Activated CD4-positive, alpha-beta T cell treated with anti-CD3 and anti-CD28 coated beads, Interleukin-2, amount 10 ng/mL, durations not matched to agents 24 days and 14 days (primary cell): Measurements from ENCODE around the gene M1AP. TPM values are rescaled to one million over a fixed set of nuclear protein-coding genes. Genes with fewer than 3 reads are reported as not detected.
A peak's percentile ranks its signal among the peaks of the same experiment; 100 is the strongest.

Source experiments
- DNase-seq: peaks from one replicate; pipeline ENCODE4 v3.0.0; 2022
- H3K27ac Mint-ChIP-seq: one replicate; pipeline ENCODE4 v1.8.0; 2022; ENCODE audit warnings: mild to moderate bottlenecking, mixed read lengths
- H3K27me3 Mint-ChIP-seq: one replicate; pipeline ENCODE4 v1.8.0; 2022; ENCODE audit warnings: mixed read lengths
- H3K36me3 Mint-ChIP-seq: one replicate; pipeline ENCODE4 v1.8.0; 2022; ENCODE audit warnings: low read depth, mild to moderate bottlenecking, mixed read lengths
- H3K4me1 Mint-ChIP-seq: one replicate; pipeline ENCODE4 v1.8.0; 2021; ENCODE audit warnings: mixed read lengths
- H3K4me3 Mint-ChIP-seq: one replicate; pipeline ENCODE4 v1.8.0; 2022; ENCODE audit warnings: mild to moderate bottlenecking, moderate library complexity, mixed read lengths
- H3K9me3 Mint-ChIP-seq: one replicate; pipeline ENCODE4 v1.8.0; 2021; ENCODE audit warnings: mixed read lengths
- intact Hi-C: fragments of 100-400 bp; cut with micrococcal nuclease; formaldehyde crosslinking; loops from one replicate; pipeline ENCODE4 v1.15.1; 2023
- total RNA-seq: library from RNA; stranded (reverse); gene quantifications from 2 replicates; pipeline ENCODE4 v1.2.3, GENCODE V29; 2022

Gene M1AP, protein sequence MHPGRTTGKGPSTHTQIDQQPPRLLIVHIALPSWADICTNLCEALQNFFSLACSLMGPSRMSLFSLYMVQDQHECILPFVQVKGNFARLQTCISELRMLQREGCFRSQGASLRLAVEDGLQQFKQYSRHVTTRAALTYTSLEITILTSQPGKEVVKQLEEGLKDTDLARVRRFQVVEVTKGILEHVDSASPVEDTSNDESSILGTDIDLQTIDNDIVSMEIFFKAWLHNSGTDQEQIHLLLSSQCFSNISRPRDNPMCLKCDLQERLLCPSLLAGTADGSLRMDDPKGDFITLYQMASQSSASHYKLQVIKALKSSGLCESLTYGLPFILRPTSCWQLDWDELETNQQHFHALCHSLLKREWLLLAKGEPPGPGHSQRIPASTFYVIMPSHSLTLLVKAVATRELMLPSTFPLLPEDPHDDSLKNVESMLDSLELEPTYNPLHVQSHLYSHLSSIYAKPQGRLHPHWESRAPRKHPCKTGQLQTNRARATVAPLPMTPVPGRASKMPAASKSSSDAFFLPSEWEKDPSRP
- not detected in 2 replicates for total RNA-seq

GRCh38 chr2:74648009-74648443 lies at the start of gene M1AP:
Gene M1AP, minus strand, starts transcription at chr2:74648330. Its CDS starts 8,055 bp downstream, at chr2:74640275.
- Mint-ChIP-seq H3K9me3 (peaks cover 6% of the 10 kb centered on the region), H3K4me1 (no peaks in the 10 kb centered on the region), H3K36me3 (peaks cover 2% of the 10 kb centered on the region), H3K4me3 (no peak within 1 kb of the TSS), H3K27ac (no peak within 1 kb of the TSS), H3K27me3 (peaks cover 30% of the 10 kb centered on the region)
- DNase-seq, result peak; percentile 67
- intact Hi-C loops, result no loop called here

DNA sequence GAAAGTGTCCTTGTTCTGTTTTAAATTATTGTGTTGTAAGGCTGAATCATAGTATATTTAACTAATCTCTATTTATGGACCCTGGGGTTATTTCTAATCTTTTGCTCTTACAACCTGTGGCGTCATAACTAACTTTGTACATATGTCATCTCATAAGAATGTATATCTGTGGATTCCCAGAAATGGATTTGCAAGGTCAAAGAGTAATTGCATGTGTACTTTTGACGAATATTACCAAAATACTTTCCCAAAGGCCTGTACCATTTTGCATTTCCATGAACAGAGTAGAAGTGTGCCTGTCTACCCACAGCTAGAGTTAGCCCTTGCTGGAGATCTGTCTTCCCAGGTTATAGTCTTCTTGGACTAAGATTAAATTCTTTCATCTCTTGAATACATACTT lies 48.7 kb upstream of the M1AP start:
- Mint-ChIP-seq H3K4me1 (no peaks in the 10 kb centered on the region), H3K4me3 (no peak overlapping the region), H3K27ac (no peak overlapping the region), H3K36me3 (no peaks in the 10 kb centered on the region), H3K9me3 (no peaks in the 10 kb centered on the region), H3K27me3 (peaks cover 36% of the 10 kb centered on the region)
- intact Hi-C loops, result no loop called here
- DNase-seq, result no peak

DNA sequence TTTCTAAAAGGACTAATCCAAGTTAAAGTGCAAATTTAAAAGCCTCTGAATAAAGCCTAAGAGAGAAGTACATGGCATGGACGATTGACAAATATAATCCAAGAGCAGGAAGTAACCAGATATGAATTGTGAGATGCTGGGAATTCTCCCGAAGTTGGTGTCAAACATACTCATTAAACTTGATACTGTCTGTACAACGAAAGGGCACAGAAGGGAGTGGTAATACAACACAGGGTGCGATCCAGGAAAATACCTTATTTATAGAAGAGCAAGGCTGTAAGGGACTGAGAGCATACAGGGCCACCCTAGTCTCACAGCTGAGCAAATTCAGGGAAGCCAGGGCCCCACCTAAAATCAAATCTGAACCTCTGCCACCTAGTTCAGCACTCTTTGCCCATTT lies 47.5 kb upstream of the M1AP start:
- no peak for DNase-seq
- Mint-ChIP-seq H3K4me1 (no peaks in the 10 kb centered on the region), H3K9me3 (no peaks in the 10 kb centered on the region), H3K27ac (no peak overlapping the region), H3K27me3 (peaks cover 31% of the 10 kb centered on the region), H3K4me3 (no peak overlapping the region), H3K36me3 (no peaks in the 10 kb centered on the region)
- intact Hi-C loops, result no loop called here

- DNase-seq, result no peak
- Mint-ChIP-seq H3K4me1 (no peaks in the 10 kb centered on the region), H3K27ac (no peak overlapping the region), H3K36me3 (no peaks in the 10 kb centered on the region), H3K4me3 (no peak overlapping the region), H3K9me3 (no peaks in the 10 kb centered on the region), H3K27me3 (peaks cover 24% of the 10 kb centered on the region)
- intact Hi-C loops, result loop anchor here (5.0 kb wide), 1 partner anchor 708 kb away; no protein-coding TSS in a partner anchor
These were observed 46.2 kb upstream of the M1AP start for GRCh38 chr2:74694281-74694680.

- no peak for DNase-seq
These were observed 45.5 kb upstream of the M1AP start for GRCh38 chr2:74693668-74694067.

GRCh38 chr2:74693213-74693612 lies 45.1 kb upstream of the M1AP start:
- Mint-ChIP-seq H3K27me3 (peaks cover 24% of the 10 kb centered on the region), H3K4me3 (no peak overlapping the region), H3K27ac (no peak overlapping the region), H3K4me1 (no peaks in the 10 kb centered on the region), H3K9me3 (no peaks in the 10 kb centered on the region), H3K36me3 (no peaks in the 10 kb centered on the region)
- DNase-seq, result no peak
- intact Hi-C loops, result loop anchor here (5.0 kb wide), 1 partner anchor 709 kb away; no protein-coding TSS in a partner anchor

More at GRCh38 chr2:74693668-74694067, 45.5 kb upstream of the M1AP start:
- no peak overlapping the region for H3K4me3 Mint-ChIP-seq
- H3K36me3 Mint-ChIP-seq, result no peaks in the 10 kb centered on the region
- no peaks in the 10 kb centered on the region for H3K9me3 Mint-ChIP-seq
- H3K4me1 Mint-ChIP-seq, result no peaks in the 10 kb centered on the region
- H3K27ac Mint-ChIP-seq, result no peak overlapping the region
- intact Hi-C loops, result loop anchor here (5.0 kb wide), 1 partner anchor 709 kb away; no protein-coding TSS in a partner anchor
- H3K27me3 Mint-ChIP-seq, result peaks cover 24% of the 10 kb centered on the region

DNA sequence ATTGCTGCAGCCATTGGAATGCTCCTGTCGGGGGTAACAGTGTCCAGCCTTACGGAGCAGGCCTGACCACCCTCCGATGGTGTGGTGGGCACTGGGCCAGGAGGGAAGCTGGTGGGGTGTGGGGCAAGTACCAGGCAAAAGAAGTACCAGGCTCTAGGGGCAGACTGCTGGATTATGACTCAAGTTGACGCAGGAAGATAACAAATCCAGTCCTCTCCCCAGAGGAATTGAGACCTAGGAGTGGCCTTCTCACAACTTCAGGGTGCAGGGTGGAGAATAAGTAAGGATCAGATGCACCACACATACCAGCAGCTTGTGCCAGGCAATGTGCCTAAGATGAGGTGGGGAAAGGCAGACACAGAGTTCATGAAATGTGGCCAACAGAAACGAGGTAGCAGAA lies 43.8 kb upstream of the M1AP start:
- Mint-ChIP-seq H3K27ac (no peak overlapping the region), H3K4me1 (no peaks in the 10 kb centered on the region), H3K36me3 (no peaks in the 10 kb centered on the region), H3K27me3 (peaks cover 24% of the 10 kb centered on the region), H3K9me3 (no peaks in the 10 kb centered on the region), H3K4me3 (no peak overlapping the region)
- no peak for DNase-seq
- intact Hi-C loops, result loop anchor here (5.0 kb wide), 1 partner anchor 710 kb away; no protein-coding TSS in a partner anchor

DNA sequence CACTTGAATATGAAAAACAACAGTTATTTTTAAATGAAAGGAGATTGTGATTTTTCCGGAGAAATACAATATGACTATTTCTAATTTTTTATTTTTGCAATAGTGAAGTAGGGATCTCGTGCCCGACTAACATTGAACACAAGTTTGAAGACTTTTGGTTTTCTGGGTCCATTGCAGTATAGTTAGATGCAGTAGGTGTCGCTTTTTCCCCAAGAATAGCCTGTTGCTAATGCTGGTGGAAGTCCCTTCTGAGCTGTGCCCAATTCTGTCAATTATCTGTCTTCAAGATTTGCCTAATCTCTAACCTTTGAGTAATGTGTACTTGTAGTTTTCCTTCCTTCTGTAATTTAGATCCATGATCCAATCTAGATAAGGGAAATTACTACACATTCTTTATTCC lies 42.4 kb upstream of the M1AP start:
- Mint-ChIP-seq H3K4me1 (no peaks in the 10 kb centered on the region), H3K9me3 (no peaks in the 10 kb centered on the region), H3K36me3 (no peaks in the 10 kb centered on the region), H3K27me3 (peaks cover 23% of the 10 kb centered on the region), H3K4me3 (no peak overlapping the region), H3K27ac (no peak overlapping the region)
- peak; percentile 79 for DNase-seq
- intact Hi-C loops, result loop anchor here (1.0 to 5.0 kb wide), 2 partner anchors 186 to 712 kb away; no protein-coding TSS in a partner anchor

GRCh38 chr2:74689671-74690070 lies 41.5 kb upstream of the M1AP start:
- Mint-ChIP-seq H3K36me3 (no peaks in the 10 kb centered on the region), H3K9me3 (no peaks in the 10 kb centered on the region), H3K4me1 (no peaks in the 10 kb centered on the region), H3K4me3 (no peak overlapping the region), H3K27me3 (peaks cover 19% of the 10 kb centered on the region), H3K27ac (no peak overlapping the region)
- DNase-seq, result no peak
- intact Hi-C loops, result loop anchor here (1.0 to 5.0 kb wide), 2 partner anchors 187 to 713 kb away; no protein-coding TSS in a partner anchor

DNA sequence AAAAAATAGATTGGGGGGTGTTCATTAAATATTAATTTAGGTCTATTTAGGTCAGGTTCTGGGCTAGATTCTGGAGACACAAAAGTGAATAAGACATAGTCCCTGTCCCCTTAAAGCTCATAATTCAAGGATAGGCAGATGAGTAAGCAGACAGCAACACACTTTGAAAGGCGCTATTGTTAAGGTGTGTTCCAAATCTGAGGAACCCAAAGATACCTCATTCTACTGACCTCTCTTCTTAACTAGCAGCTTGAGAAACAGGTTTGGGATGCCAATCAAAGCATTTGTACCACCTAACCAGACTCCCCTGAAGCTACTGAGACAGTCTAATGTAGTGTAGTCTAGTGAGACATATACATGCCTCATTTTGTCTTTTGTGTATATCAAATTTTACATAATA lies 40.8 kb upstream of the M1AP start:
- Mint-ChIP-seq H3K27me3 (peaks cover 15% of the 10 kb centered on the region), H3K36me3 (no peaks in the 10 kb centered on the region), H3K4me1 (no peaks in the 10 kb centered on the region), H3K9me3 (no peaks in the 10 kb centered on the region), H3K27ac (no peak overlapping the region), H3K4me3 (no peak overlapping the region)
- no peak for DNase-seq
- intact Hi-C loops, result no loop called here

DNA sequence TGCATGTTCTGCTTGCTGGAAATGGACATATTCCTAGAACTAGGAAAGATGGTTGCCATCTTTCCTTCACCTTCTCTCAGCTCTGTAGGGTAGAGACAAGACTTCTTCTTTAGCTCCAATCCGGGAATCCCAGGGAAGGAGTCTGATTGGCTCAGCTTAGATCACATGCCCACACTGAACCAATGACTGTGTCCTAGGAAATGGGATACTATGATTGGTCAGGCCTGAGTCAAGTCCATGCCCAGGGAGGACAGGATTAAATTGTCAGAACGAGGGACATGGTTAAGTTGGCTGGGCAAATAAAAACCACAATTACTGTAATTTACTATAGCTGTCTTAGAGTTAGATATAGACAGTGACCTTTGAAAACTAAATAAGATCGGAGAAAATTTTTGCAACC lies 37.3 kb upstream of the M1AP start:
- Mint-ChIP-seq H3K9me3 (no peaks in the 10 kb centered on the region), H3K4me1 (no peaks in the 10 kb centered on the region), H3K36me3 (no peaks in the 10 kb centered on the region), H3K27me3 (peaks cover 6% of the 10 kb centered on the region), H3K4me3 (no peak overlapping the region), H3K27ac (no peak overlapping the region)
- intact Hi-C loops, result no loop called here
- DNase-seq, result no peak

DNA sequence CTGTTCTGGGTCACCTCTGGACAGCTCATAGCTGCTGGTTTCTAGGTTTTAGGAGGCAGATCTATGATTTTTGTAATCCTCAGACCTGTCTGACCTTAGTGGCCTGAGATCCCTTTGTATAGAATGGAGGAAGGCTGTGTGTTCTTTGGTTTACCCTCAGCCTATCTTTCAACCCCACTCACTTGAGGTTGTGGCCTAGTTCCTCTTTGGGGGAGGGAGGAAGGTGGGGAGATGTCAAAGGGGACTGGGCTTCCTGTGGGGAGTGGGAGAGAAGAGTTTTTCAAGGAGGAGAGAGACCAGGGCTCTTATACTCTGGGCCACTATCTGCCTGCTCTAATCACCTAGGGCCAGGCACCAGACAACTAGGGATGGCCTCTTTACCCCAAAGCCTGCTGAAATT lies 34.4 kb upstream of the M1AP start:
- Mint-ChIP-seq H3K4me3 (no peak overlapping the region), H3K4me1 (no peaks in the 10 kb centered on the region), H3K27me3 (no peaks in the 10 kb centered on the region), H3K36me3 (no peaks in the 10 kb centered on the region), H3K27ac (no peak overlapping the region), H3K9me3 (no peaks in the 10 kb centered on the region)
- no peak for DNase-seq
- intact Hi-C loops, result no loop called here

DNA sequence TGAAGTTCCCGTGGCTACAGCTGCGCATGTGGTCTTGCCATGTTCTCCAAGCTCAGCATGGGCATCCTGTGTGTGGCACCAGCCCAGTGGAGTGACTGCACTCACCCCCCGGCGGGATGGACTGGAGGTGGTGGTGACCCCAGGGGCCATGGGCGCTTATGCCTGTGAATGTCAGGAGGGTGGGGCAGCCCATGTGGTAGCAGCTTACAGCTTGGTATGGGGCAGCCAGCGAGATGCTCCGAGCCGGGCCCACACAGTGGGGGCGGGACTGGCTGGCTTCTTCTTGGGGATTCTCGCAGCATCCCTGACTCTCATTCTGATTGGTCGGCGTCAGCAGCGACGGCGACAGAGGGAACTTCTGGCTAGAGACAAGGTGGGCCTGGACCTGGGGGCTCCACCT lies 31.5 kb upstream of the M1AP start:
- DNase-seq, result no peak
- Mint-ChIP-seq H3K9me3 (no peaks in the 10 kb centered on the region), H3K4me3 (no peak overlapping the region), H3K4me1 (no peaks in the 10 kb centered on the region), H3K27me3 (no peaks in the 10 kb centered on the region), H3K27ac (no peak overlapping the region), H3K36me3 (peaks cover 3% of the 10 kb centered on the region)
- intact Hi-C loops, result no loop called here

DNA sequence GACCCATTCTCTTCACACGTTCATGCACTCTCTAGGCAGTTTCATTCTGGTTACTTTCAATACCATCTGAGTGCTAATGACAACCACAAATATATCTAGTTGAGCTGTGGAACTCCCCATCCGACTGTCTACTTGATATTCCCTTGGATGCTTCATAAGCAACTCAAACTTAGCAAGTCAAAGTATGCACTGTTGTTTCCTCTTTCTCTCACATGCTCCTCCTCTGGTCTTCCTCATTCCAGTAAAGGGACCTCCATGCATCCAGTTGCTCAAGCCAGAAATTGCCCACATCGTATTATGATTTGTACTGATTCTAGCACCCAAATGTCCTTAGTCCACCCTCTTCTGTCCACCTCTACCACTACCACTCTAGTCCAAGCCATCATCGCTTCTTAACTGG lies 28.2 kb upstream of the M1AP start:
- Mint-ChIP-seq H3K4me3 (no peak overlapping the region), H3K36me3 (peaks cover 3% of the 10 kb centered on the region), H3K27me3 (no peaks in the 10 kb centered on the region), H3K27ac (no peak overlapping the region), H3K4me1 (no peaks in the 10 kb centered on the region), H3K9me3 (no peaks in the 10 kb centered on the region)
- intact Hi-C loops, result no loop called here
- DNase-seq, result no peak
